ENCODE results near the gene RIPOR3.

DNA sequence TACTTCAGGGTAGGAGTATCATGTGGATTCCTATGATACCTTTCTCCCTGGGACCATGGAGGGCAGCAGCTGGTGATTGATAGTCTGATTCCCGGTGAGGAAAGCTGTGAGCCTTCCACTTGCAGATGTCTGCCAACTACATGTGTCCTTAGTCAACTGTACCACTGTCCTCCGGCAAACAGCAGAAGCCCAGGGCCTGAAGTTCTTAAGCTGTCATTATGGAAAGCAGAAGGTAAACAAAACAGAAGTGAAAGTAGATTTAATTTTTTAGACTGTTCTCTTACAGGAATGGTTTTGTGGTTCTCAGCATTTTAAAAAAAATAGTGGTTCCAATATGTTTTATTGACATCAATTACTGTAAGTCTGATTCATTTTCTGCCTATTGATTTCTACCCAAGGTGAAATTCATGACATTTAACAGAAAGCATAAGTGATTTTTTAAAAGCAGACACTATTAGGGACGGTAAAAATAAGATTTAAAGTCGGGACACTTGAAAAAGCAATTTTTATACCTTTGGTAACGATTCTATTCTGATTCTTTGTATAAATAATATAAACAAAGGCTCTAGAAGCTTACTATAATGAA, 144.5 kb downstream of the RIPOR3 start:
- TF ChIP-seq, protein P1, sequence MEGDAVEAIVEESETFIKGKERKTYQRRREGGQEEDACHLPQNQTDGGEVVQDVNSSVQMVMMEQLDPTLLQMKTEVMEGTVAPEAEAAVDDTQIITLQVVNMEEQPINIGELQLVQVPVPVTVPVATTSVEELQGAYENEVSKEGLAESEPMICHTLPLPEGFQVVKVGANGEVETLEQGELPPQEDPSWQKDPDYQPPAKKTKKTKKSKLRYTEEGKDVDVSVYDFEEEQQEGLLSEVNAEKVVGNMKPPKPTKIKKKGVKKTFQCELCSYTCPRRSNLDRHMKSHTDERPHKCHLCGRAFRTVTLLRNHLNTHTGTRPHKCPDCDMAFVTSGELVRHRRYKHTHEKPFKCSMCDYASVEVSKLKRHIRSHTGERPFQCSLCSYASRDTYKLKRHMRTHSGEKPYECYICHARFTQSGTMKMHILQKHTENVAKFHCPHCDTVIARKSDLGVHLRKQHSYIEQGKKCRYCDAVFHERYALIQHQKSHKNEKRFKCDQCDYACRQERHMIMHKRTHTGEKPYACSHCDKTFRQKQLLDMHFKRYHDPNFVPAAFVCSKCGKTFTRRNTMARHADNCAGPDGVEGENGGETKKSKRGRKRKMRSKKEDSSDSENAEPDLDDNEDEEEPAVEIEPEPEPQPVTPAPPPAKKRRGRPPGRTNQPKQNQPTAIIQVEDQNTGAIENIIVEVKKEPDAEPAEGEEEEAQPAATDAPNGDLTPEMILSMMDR (IDR thresholded peaks at IDR 0.05; ENCODE audit: poor library complexity, severe bottlenecking) = no peak
- TF ChIP-seq, protein P2, sequence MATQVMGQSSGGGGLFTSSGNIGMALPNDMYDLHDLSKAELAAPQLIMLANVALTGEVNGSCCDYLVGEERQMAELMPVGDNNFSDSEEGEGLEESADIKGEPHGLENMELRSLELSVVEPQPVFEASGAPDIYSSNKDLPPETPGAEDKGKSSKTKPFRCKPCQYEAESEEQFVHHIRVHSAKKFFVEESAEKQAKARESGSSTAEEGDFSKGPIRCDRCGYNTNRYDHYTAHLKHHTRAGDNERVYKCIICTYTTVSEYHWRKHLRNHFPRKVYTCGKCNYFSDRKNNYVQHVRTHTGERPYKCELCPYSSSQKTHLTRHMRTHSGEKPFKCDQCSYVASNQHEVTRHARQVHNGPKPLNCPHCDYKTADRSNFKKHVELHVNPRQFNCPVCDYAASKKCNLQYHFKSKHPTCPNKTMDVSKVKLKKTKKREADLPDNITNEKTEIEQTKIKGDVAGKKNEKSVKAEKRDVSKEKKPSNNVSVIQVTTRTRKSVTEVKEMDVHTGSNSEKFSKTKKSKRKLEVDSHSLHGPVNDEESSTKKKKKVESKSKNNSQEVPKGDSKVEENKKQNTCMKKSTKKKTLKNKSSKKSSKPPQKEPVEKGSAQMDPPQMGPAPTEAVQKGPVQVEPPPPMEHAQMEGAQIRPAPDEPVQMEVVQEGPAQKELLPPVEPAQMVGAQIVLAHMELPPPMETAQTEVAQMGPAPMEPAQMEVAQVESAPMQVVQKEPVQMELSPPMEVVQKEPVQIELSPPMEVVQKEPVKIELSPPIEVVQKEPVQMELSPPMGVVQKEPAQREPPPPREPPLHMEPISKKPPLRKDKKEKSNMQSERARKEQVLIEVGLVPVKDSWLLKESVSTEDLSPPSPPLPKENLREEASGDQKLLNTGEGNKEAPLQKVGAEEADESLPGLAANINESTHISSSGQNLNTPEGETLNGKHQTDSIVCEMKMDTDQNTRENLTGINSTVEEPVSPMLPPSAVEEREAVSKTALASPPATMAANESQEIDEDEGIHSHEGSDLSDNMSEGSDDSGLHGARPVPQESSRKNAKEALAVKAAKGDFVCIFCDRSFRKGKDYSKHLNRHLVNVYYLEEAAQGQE (IDR thresholded peaks at IDR 0.05; ENCODE audit: borderline replicate concordance) = no peak
- TF ChIP-seq SMC3 (conservative IDR thresholded peaks at IDR 0.05; ENCODE audit: poor library complexity) (no peak), MXI1 (conservative IDR thresholded peaks at IDR 0.05; ENCODE audit: poor library complexity, severe bottlenecking) (no peak), POLR2AphosphoS5 (IDR thresholded peaks at IDR 0.05) (no peak), EZH2 (IDR thresholded peaks at IDR 0.05; ENCODE audit: borderline replicate concordance, insufficient read depth, low read length, poor library complexity, severe bottlenecking) (no peak)
